Mesodermal cell (in vitro differentiated cells): ENCODE measurements around the gene WWC2.

Experiments used
- H3K27ac ChIP-seq: 2 replicates; pipeline ENCODE4 v1.7.0; 2013; ENCODE audit warnings: mild to moderate bottlenecking, low read depth, low read length, moderate library complexity; ENCODE audit not compliant: severe bottlenecking
- H3K36me3 ChIP-seq: 2 replicates; pipeline ENCODE4 v1.7.1; 2013; ENCODE audit warnings: mild to moderate bottlenecking, low read length, moderate library complexity; ENCODE audit not compliant: control insufficient read depth, insufficient read depth
- H3K4me1 ChIP-seq: one replicate; pipeline ENCODE4 v1.7.1; 2013; ENCODE audit warnings: mild to moderate bottlenecking, low read length; ENCODE audit not compliant: insufficient read depth, control insufficient read depth, poor library complexity, severe bottlenecking
- H3K4me3 ChIP-seq: 2 replicates; pipeline ENCODE4 v1.7.0; 2013; ENCODE audit warnings: low read length, control low read depth, mild to moderate bottlenecking; ENCODE audit not compliant: insufficient read depth, poor library complexity, severe bottlenecking; ENCODE audit errors: extremely low read depth
- H3K9me3 ChIP-seq: 2 replicates; pipeline ENCODE4 v1.7.1; 2013; ENCODE audit warnings: mild to moderate bottlenecking, low read length, moderate library complexity; ENCODE audit not compliant: control insufficient read depth
- WGBS, 2 experiments: methylation state at CpG; one replicate each; pipeline ENCODE4 v1.1.5; 2013; ENCODE audit warnings: missing lambda C conversion rate in 2 of 2; ENCODE audit not compliant: insufficient coverage in 2 of 2; 5-methylcytosine and 5-hydroxymethylcytosine counted together

The WWC2 gene

DNA sequence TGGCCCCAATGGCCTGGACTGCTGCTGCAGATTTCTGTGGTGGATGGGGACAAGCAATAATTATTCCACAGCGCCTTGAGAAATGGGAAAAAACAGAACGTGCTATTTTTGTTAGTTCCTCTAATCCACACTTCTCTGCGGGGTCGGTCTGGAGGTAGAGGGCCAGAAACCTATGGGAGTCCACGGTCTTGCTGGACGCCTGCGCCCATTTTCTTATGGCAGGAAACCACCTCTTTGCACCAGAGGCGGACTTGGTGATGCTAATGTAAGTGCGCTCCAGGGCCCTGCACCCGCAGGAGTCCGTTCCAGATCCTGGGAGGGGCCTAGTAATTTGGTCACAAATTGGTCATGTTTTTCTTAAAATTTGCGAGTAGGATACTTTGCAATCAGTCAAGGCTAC, 249.1 kb downstream of the WWC2 start:
- 89 to 90% methylated on average over 11 to 12 of the region's 12 CpGs for WGBS, 2 experiments
- H3K9me3 ChIP-seq = no peaks in the 10 kb centered on the region

DNA sequence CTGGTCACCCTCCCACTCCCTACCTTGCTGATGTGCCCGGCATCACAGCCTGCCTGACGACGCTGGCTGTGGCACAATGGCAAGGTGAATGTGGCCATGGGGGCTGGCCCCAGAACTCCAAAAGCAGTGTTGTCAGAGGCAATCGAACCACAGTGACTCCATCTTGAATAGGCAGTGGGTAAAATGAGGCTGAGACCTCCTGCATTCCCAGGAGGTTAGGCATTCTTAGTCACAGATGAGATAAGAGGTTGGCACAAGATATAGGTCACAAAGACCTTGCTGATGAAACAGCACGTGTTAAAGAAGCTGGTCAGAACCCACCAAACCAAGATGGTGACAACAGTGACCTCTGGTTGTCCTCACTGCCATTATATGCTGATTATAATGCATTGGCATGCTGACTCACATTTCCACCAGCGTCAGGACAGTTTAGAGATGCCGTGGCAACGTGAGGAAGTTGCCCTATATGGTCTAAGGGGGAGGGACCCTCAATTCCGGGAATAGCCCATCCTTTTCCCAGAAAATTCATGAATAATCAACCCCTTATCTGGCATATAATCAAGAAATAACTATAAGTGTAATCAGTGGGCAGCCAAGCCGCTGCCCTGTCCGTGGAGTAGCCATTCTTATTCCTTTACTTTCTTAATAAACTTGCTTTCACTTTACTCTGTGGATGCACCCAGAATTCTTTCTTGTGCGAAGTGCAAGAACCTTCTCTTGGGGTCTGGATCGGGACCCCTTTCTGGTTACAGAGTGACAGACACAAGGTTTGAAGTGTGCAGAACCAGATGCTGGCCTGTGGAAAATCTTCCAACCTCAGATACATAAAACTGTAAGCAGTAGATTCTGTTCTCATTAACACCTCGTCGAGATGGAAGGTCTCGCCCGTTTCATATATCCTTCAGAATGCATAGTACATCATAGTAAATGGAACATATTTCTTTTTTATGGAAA, 249.9 kb downstream of the WWC2 start:
- H3K4me3 ChIP-seq = no peak overlapping the region
- H3K27ac ChIP-seq = no peak overlapping the region
- H3K36me3 ChIP-seq = no peaks in the 10 kb centered on the region
- WGBS, 2 experiments = 86 to 87% methylated on average over 9 to 11 of the region's 17 CpGs
- H3K4me1 ChIP-seq = peaks cover 9% of the 10 kb centered on the region
- H3K9me3 ChIP-seq = no peaks in the 10 kb centered on the region

More for the DNA sequence above, 249.1 kb downstream of the WWC2 start:
- no peak overlapping the region for H3K4me3 ChIP-seq
- no peaks in the 10 kb centered on the region for H3K36me3 ChIP-seq
- peaks cover 9% of the 10 kb centered on the region for H3K4me1 ChIP-seq
- no peak overlapping the region for H3K27ac ChIP-seq

DNA sequence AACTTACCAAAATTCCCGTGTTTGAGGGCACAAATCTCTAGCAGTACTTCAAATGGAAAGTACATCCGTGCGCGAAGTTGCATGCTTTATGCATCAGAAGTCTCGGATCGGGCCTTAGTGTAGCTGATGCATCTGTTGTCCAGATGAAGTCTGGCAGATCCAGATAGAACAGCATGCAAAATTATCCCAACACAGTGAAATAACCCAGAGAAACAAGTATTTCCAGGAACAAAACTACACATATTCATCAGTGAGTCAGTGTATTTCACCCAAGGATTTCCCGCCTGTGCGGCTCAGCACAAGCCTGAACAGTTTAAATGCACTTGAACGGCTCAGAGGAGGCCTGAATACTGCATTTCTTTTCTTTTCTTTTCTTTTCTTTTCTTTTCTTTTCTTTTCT, 250.6 kb downstream of the WWC2 start:
- no peaks in the 10 kb centered on the region for H3K9me3 ChIP-seq
- no peaks in the 10 kb centered on the region for H3K36me3 ChIP-seq
- no peak overlapping the region for H3K27ac ChIP-seq
- no peak overlapping the region for H3K4me3 ChIP-seq
- peaks cover 9% of the 10 kb centered on the region for H3K4me1 ChIP-seq
- WGBS, 2 experiments = 89 to 94% methylated on average over 7 to 8 of the region's 9 CpGs

DNA sequence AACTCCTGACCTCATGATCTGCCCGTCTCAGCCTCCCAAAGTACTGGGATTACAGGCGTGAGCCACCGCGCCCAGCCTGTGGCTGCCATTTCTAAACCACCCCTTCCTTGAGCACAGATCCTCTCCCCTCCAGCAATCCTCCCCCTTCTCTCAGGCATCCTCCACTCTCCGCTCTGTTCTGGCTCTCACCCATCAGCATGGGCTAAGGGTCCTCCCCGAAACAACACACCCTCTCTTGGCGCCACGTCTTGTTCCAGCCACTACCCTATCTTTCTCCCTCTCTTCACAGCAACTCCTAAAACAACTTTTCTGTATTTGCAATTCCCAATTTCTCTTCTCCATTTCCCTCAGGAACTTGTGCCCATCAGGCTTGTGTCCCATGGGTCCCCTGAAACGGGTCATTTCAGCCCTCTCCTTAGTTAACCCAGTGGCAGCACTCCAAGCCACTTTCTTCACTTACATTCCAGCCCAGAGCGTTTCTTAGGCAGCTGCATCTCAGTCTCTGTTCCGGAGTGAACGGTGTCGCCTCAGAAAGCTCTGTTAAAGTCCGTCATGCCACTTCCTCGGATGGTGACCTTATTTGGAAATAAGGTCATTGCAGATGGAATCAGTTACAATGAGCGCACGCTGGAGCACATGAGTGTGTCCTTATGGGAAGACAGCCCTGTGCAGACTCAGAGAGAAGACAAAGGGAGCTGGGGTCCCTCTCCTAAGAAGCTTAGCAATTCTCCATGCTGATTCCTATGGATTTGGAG, 251.4 kb downstream of the WWC2 start:
- WGBS, 2 experiments = 96% methylated on average over 13 to 17 of the region's 17 CpGs
- H3K36me3 ChIP-seq = no peaks in the 10 kb centered on the region

DNA sequence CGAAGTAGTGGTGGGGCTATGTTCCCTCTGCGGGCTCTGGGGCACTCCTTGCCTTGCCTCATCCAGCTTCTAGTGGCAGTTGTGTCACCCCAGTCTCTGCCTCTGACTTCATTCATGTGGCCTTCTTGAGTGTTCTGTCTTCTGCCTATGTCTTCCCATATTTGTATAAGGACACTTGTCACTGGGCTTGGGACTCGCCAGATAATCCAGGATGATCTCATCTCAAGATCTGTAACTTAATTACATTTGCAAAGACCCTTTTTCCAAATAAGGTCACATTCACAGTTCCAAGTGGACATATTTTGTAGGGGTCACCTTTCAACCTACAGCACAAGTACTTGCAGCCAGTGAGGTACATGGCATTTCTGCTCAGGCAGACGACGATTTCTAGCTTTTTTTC, 253.5 kb downstream of the WWC2 start:
- Histone ChIP-seq H3K4me1 (peaks cover 9% of the 10 kb centered on the region), H3K9me3 (no peaks in the 10 kb centered on the region), H3K27ac (no peak overlapping the region), H3K4me3 (no peak overlapping the region), H3K36me3 (no peaks in the 10 kb centered on the region)
- WGBS, 2 experiments = 93 to 100% methylated on average over 2 to 3 of the region's 5 CpGs

More for the DNA sequence above, 251.4 kb downstream of the WWC2 start:
- H3K9me3 ChIP-seq = no peaks in the 10 kb centered on the region
- H3K27ac ChIP-seq = no peak overlapping the region
- H3K4me3 ChIP-seq = no peak overlapping the region
- peaks cover 9% of the 10 kb centered on the region for H3K4me1 ChIP-seq

DNA sequence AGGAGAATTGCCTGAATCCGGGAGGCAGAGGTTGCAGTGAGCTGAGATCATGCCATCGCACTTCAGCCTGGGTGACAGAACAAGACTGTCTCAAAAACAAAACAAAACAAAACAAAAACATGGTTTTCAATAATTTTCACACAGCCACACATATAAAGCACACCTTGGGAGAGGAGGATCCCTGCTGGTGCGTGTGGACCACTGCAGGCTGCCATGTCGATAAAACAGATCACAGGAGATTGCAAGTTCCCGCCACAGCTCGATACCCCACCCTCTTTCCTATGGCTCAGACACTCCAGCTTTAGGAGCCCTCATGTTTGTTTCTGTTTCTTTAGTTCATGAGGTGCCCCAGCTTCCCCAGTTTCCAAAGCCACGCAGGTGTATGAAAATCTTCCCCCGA, 254.5 kb downstream of the WWC2 start:
- no peak overlapping the region for H3K4me3 ChIP-seq
- no peaks in the 10 kb centered on the region for H3K9me3 ChIP-seq
- no peaks in the 10 kb centered on the region for H3K36me3 ChIP-seq
- H3K27ac ChIP-seq = no peak overlapping the region
- WGBS, 2 experiments = 69 to 73% methylated on average over 4 to 6 of the region's 8 CpGs
- peaks cover 5% of the 10 kb centered on the region for H3K4me1 ChIP-seq

DNA sequence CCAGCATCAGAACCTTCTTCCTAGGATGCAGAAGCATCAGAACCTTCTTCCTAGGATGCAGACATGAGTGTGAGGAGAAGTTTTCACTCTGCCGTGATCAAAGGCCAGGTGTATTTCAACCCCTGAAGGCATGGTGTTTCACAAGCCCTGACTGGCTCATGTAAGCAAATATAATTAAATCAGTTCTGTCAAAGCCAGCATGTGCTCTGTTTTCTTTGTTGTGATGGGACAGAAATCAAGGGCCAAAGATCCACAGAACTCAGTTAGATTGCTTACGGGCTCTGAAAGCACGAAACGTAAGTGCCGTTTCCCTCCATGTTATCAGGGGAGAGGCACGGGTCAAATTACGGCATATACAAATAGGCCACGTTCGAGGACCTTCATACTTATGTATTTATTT, 255.2 kb downstream of the WWC2 start:
- no peak overlapping the region for H3K27ac ChIP-seq
- no peaks in the 10 kb centered on the region for H3K36me3 ChIP-seq
- H3K4me1 ChIP-seq = peaks cover 2% of the 10 kb centered on the region
- H3K9me3 ChIP-seq = no peaks in the 10 kb centered on the region
- 85 to 96% methylated on average over 7 to 9 of the region's 9 CpGs for WGBS, 2 experiments
- no peak overlapping the region for H3K4me3 ChIP-seq

DNA sequence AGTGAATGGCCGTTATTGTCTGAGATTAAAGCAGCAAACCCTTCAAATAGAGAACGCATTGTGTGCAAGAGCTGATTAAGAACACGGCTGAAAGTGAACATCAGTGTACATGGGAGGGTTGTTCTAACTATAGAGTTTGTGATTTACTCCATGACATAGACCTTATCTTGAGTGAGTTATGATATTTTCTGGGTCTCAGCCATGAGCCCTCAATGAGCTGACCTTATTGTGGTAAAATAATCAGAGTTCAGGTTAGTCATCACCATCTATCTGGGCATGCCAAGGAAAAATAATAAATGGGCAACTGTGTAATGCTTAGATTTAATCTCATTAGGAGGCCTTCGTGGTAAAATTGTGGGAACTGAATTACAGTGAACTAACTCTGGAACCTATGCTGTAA, 256.3 kb downstream of the WWC2 start:
- 86 to 97% methylated on average over 3 of the region's 4 CpGs for WGBS, 2 experiments
- peaks cover 14% of the 10 kb centered on the region for H3K4me1 ChIP-seq

DNA sequence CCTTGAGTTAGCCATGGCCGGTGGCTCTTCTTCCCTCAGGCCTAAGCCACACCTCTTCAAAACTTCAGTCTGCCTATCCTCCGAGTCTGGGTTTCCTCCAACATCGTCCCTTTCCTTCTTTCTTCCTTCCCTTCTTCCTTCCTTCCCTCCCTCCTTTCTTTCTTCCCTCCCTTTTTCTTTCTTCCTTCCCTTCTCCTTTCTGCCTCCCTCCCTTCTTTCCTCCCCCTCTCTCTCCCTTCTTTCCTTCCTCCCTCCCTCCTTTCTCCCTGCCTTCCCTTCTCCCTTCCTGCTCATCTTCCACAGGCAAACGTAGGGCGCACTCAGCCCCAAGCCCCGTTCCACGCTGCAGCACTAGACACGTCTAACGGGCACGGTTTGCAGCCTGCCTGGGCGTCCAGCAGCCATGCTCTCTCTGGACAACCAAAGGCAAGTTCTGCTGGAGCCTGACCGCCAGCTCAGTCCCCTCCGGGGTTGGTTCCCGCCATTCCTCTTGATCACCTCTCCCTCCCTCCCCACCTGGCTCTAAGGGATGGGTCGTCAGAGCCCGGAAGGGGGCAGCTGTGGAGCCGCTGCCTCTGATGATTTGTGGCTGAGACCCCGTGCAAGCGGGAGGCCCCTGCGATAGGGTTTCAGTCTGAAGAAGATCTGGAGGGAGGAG, 257.2 kb downstream of the WWC2 start:
- Histone ChIP-seq H3K36me3 (no peaks in the 10 kb centered on the region), H3K4me3 (no peak overlapping the region), H3K27ac (no peak overlapping the region), H3K9me3 (no peaks in the 10 kb centered on the region), H3K4me1 (peaks cover 16% of the 10 kb centered on the region)
- 88 to 95% methylated on average over 9 to 18 of the region's 20 CpGs for WGBS, 2 experiments

More for the DNA sequence above, 256.3 kb downstream of the WWC2 start:
- Histone ChIP-seq H3K27ac (no peak overlapping the region), H3K36me3 (no peaks in the 10 kb centered on the region), H3K4me3 (no peak overlapping the region), H3K9me3 (no peaks in the 10 kb centered on the region)

DNA sequence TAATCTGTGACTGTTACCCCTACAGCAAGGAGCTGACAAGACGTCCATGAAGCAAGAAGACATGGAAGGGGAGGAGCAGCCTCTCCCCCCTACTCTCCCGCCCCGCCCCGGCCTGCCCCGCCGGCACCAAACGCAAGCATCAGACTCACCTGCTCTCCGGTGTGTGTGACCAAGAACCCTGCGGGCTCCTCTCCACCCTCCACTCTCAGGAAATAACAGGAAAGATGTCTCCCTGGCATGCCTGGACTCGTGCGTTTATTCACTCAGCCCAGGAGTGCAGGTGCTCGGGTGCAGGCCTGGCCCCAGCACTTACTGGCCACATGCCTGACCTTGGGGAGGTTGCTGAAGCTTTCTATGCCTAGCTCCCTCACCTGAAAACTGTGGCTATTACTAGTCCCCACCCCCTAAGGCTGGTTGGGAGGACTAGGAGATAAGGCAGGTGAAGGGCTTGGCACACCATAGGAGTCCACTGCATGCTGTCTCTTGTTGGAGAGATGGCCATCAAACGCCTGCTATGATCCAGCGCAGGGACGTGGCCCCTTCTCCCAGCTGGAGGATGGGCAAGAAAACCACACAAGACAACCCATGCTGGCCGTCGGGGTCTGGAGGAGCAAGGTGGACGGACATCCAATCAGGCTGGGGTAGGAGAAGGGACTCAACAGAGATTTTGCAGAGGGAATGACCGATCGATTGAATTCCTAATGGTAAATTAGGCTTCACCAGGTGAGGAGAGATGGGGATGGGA, 258.0 kb downstream of the WWC2 start:
- WGBS, 2 experiments = 89 to 91% methylated on average over 14 to 15 of the region's 20 CpGs

More for the DNA sequence above, 258.0 kb downstream of the WWC2 start:
- H3K27ac ChIP-seq = no peak overlapping the region
- no peak overlapping the region for H3K4me3 ChIP-seq
- no peaks in the 10 kb centered on the region for H3K9me3 ChIP-seq
- no peaks in the 10 kb centered on the region for H3K36me3 ChIP-seq
- H3K4me1 ChIP-seq = peaks cover 16% of the 10 kb centered on the region
